ENCODE measurements around the gene COG3.

Gene COG3

DNA sequence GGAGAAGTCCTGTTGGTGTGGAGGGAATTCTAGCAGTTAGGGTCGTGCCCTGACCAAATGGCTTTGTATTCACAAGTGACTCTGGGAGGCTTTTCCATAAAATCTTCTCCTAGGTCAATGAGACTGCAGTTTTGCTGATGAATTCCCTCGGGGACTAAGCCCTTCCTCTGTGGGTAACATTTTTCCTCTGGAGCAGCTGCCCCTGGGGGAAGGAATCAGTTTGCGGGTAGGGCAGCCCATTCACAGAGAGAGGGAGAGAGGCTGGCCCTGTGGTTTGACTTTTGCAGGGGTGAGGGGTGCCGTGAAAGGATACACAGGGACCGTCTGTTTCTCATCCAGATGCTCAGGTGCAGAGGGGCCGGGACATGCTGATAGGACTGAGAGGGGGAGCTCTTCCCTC is 83.5 kb downstream of the COG3 start:
- DNase-seq: no peak
- no peak overlapping the region for H3K4me3 ChIP-seq (ENCODE audit: control insufficient read depth in 1 of 7, extremely low read depth in 1 of 7, insufficient read depth in 4 of 7, low read depth in 2 of 7, low read length in 6 of 7)
- no peaks in the 10 kb centered on the region for H3K36me3 ChIP-seq (ENCODE audit: control insufficient read depth in 4 of 4, insufficient read depth in 4 of 4, low read length in 3 of 4)
- ChIA-PET CTCF (no interaction called here), POLR2A (no interaction called here)
- H3K27ac ChIP-seq (ENCODE audit: insufficient read depth in 1 of 2, low read depth in 1 of 2, low read length in 2 of 2, poor library complexity in 1 of 2, severe bottlenecking in 2 of 2): no peak overlapping the region
- 85% methylated on average over 5 of the region's 6 CpGs for WGBS (ENCODE audit: insufficient coverage)
- peaks cover 0 to 3% (median 0%) of the 10 kb centered on the region in 5 experiments for H3K27me3 ChIP-seq (replicated peaks in 2 of 5; ENCODE audit: control insufficient read depth in 4 of 5, insufficient read depth in 5 of 5, low read length in 4 of 5)
- H3K9me3 ChIP-seq (ENCODE audit: control extremely low read depth in 1 of 5, control insufficient read depth in 4 of 5, insufficient read depth in 2 of 5, low read depth in 1 of 5, low read length in 4 of 5): no peaks in the 10 kb centered on the region
- H3K4me1 ChIP-seq (ENCODE audit: control extremely low read depth in 1 of 4, control insufficient read depth in 4 of 4, insufficient read depth in 4 of 4, low read length in 3 of 4): no peaks in the 10 kb centered on the region

DNA sequence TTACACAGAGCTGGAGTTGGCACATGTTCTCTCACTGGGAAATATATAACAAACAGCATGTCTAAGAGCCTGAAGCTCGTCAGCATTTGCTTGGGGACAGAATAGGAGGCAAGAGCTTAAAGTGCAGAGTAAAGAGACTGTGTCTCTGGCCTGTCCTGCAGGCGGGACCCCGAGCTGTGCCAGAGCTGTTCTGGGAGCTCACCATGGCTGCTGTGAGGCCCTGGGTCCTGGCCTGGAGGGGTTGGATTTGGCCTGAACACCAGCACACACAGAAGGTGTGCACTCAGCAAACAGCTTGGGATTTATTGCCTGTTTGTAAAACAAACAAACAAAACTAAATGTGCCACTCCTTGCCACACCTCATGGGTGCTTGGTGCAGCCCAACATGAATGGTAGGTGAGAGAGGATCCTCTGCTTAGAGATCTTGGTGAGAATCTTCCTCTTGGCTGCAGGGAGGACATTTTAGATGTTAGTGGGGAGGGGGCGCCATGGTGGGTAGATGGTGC is 89.9 kb downstream of the COG3 start:
- H3K27me3 ChIP-seq (replicated peaks in 2 of 5; ENCODE audit: control insufficient read depth in 4 of 5, insufficient read depth in 5 of 5, low read length in 4 of 5): peaks cover 0 to 3% (median 0%) of the 10 kb centered on the region in 5 experiments
- H3K9me3 ChIP-seq (ENCODE audit: control extremely low read depth in 1 of 5, control insufficient read depth in 4 of 5, insufficient read depth in 2 of 5, low read depth in 1 of 5, low read length in 4 of 5): peaks cover 0 to 2% (median 0%) of the 10 kb centered on the region in 5 experiments
- WGBS (ENCODE audit: insufficient coverage): 100% methylated on average over 3 of the region's 4 CpGs
- ChIA-PET CTCF (no interaction called here), POLR2A (no interaction called here)
- no peaks in the 10 kb centered on the region for H3K4me1 ChIP-seq (ENCODE audit: control extremely low read depth in 1 of 4, control insufficient read depth in 4 of 4, insufficient read depth in 4 of 4, low read length in 3 of 4)
- H3K4me3 ChIP-seq (ENCODE audit: control insufficient read depth in 1 of 7, extremely low read depth in 1 of 7, insufficient read depth in 4 of 7, low read depth in 2 of 7, low read length in 6 of 7): no peak overlapping the region
- H3K27ac ChIP-seq (ENCODE audit: insufficient read depth in 1 of 2, low read depth in 1 of 2, low read length in 2 of 2, poor library complexity in 1 of 2, severe bottlenecking in 2 of 2): no peak overlapping the region
- no peaks in the 10 kb centered on the region for H3K36me3 ChIP-seq (ENCODE audit: control insufficient read depth in 4 of 4, insufficient read depth in 4 of 4, low read length in 3 of 4)
- no peak for DNase-seq

DNA sequence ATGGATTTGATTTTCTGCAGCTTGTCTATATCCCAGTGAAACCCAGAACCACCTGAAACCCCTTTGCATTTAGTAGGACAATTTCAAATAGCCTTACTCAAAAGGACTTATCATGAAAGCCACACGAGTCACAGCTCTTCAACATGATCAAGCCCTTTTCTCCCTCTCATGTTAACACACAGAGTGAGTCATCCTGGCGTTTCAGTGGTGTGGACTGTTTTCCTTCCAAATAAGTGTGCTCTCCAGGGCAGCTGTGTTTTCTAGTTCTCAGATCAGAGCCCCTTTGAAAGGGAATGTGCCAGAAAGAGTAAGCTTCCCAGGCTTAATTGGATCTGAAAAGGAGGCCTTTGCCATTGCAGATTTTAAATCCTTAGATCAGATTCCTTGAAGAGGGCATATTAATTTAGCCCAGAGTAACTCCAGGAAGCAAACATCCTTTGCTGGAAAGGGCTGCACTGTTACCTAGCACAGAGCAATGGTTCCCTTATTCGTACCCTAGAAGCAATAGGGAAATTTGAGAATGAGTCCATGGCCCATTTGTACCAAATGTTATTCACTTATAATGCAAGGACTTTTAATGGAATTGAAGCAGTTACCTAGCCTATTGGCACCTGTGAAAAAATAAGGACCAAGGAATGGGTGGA is 99.5 kb downstream of the COG3 start:
- Histone ChIP-seq H3K36me3 (ENCODE audit: control insufficient read depth in 4 of 4, insufficient read depth in 4 of 4, low read length in 3 of 4) (no peaks in the 10 kb centered on the region), H3K27ac (ENCODE audit: insufficient read depth in 1 of 2, low read depth in 1 of 2, low read length in 2 of 2, poor library complexity in 1 of 2, severe bottlenecking in 2 of 2) (no peak overlapping the region), H3K4me3 (ENCODE audit: control insufficient read depth in 1 of 7, extremely low read depth in 1 of 7, insufficient read depth in 4 of 7, low read depth in 2 of 7, low read length in 6 of 7) (no peak overlapping the region), H3K27me3 (replicated peaks in 2 of 5; ENCODE audit: control insufficient read depth in 4 of 5, insufficient read depth in 5 of 5, low read length in 4 of 5) (no peaks in the 10 kb centered on the region), H3K4me1 (ENCODE audit: control extremely low read depth in 1 of 4, control insufficient read depth in 4 of 4, insufficient read depth in 4 of 4, low read length in 3 of 4) (no peaks in the 10 kb centered on the region), H3K9me3 (ENCODE audit: control extremely low read depth in 1 of 5, control insufficient read depth in 4 of 5, insufficient read depth in 2 of 5, low read depth in 1 of 5, low read length in 4 of 5) (peaks cover 0 to 3% (median 0%) of the 10 kb centered on the region in 5 experiments)
- POLR2A ChIA-PET: no interaction called here
- peak in 2 of 3 donors; percentile 10 to 23 for DNase-seq
- CTCF ChIA-PET: no interaction called here
- 81% methylated on average over 2 of the region's 3 CpGs for WGBS (ENCODE audit: insufficient coverage)

DNA sequence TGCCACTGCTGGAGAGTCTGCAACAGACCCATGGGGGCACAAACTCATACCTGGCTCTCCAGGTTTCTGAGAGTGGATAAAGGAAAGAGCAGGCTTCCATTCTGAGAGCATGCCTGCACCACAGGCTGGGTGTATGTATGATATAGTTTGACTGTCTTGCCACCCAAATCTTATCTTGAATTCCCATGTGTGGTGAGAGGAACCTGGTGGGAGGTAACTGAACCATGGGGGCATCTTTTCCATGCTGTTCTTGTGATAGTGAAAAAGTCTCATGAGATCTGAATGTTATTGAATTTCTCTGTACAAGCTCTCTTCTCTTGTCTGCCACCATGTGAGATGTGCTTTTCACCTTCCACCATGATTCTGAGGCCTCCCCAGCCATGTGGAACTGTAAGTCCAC is 100.6 kb downstream of the COG3 start:
- CTCF ChIA-PET: no interaction called here
- H3K4me1 ChIP-seq (ENCODE audit: control extremely low read depth in 1 of 4, control insufficient read depth in 4 of 4, insufficient read depth in 4 of 4, low read length in 3 of 4): no peaks in the 10 kb centered on the region
- peaks cover 0 to 3% (median 0%) of the 10 kb centered on the region in 5 experiments for H3K9me3 ChIP-seq (ENCODE audit: control extremely low read depth in 1 of 5, control insufficient read depth in 4 of 5, insufficient read depth in 2 of 5, low read depth in 1 of 5, low read length in 4 of 5)
- DNase-seq: peak in 1 of 3 donors; percentile 7
- H3K27me3 ChIP-seq (replicated peaks in 2 of 5; ENCODE audit: control insufficient read depth in 4 of 5, insufficient read depth in 5 of 5, low read length in 4 of 5): no peaks in the 10 kb centered on the region
- no peak overlapping the region for H3K4me3 ChIP-seq (ENCODE audit: control insufficient read depth in 1 of 7, extremely low read depth in 1 of 7, insufficient read depth in 4 of 7, low read depth in 2 of 7, low read length in 6 of 7)
- H3K27ac ChIP-seq (ENCODE audit: insufficient read depth in 1 of 2, low read depth in 1 of 2, low read length in 2 of 2, poor library complexity in 1 of 2, severe bottlenecking in 2 of 2): no peak overlapping the region
- no peaks in the 10 kb centered on the region for H3K36me3 ChIP-seq (ENCODE audit: control insufficient read depth in 4 of 4, insufficient read depth in 4 of 4, low read length in 3 of 4)
- POLR2A ChIA-PET: no interaction called here

DNA sequence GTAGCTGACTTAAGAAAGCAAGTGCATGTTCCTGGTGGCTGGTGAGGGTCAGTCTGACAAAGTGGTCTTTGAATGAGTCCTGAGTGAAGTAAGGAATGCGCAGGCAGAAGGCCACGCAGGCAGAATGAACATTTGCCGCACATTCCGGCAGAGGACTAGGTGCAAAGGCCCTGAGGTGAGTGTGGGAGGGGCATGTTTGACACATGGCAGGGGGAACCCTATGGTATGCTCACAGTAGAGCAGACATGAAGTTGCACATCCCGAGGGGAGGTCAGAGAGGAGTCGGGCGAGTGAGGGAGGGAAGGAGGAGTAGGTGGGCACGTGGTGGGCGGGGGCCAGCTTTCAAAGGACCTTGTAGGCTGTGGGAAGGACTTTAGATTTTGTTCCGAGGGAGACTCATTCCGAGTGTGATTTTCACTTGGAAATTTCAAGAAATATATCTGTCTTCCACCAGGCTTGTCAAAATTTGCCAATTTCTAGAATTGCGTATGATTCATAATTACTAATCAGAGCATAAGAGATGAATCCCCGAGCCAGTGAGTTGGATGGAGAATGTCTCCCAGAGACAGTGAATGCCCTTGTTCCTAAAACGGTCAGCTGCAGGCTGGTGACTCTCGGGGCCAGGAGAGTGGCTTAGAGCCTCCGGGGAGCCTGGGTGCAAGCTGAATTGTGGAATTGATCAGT is 110.5 kb downstream of the COG3 start:
- peaks cover 0 to 2% (median 0%) of the 10 kb centered on the region in 5 experiments for H3K27me3 ChIP-seq (replicated peaks in 2 of 5; ENCODE audit: control insufficient read depth in 4 of 5, insufficient read depth in 5 of 5, low read length in 4 of 5)
- peaks cover 0 to 3% (median 0%) of the 10 kb centered on the region in 5 experiments for H3K9me3 ChIP-seq (ENCODE audit: control extremely low read depth in 1 of 5, control insufficient read depth in 4 of 5, insufficient read depth in 2 of 5, low read depth in 1 of 5, low read length in 4 of 5)
- no peak overlapping the region for H3K4me3 ChIP-seq (ENCODE audit: control insufficient read depth in 1 of 7, extremely low read depth in 1 of 7, insufficient read depth in 4 of 7, low read depth in 2 of 7, low read length in 6 of 7)
- H3K27ac ChIP-seq (ENCODE audit: insufficient read depth in 1 of 2, low read depth in 1 of 2, low read length in 2 of 2, poor library complexity in 1 of 2, severe bottlenecking in 2 of 2): no peak overlapping the region
- no peaks in the 10 kb centered on the region for H3K36me3 ChIP-seq (ENCODE audit: control insufficient read depth in 4 of 4, insufficient read depth in 4 of 4, low read length in 3 of 4)
- H3K4me1 ChIP-seq (ENCODE audit: control extremely low read depth in 1 of 4, control insufficient read depth in 4 of 4, insufficient read depth in 4 of 4, low read length in 3 of 4): no peaks in the 10 kb centered on the region
- ChIA-PET POLR2A (no interaction called here), CTCF (no interaction called here)
- no peak for DNase-seq
- 97% methylated on average over 15 of the region's 16 CpGs for WGBS (ENCODE audit: insufficient coverage)

DNA sequence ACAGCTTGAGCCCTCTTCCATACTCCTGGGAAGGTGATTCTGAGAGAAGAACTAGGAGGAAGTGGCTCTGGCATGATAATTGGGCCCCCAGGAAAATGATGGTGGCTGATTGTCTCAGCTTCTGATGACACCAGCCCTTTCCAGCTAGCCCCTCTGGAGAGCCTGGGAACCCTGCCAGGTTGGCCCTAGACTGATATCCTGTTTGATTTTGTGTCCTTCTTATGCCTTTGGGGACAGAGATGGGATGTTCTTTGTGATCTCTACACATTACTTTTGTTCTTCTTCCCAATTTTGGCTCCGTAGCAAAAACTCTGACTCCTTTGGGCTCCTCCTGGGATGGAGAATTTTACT is 111.1 kb downstream of the COG3 start:
- H3K4me1 ChIP-seq (ENCODE audit: control extremely low read depth in 1 of 4, control insufficient read depth in 4 of 4, insufficient read depth in 4 of 4, low read length in 3 of 4): no peaks in the 10 kb centered on the region
- H3K36me3 ChIP-seq (ENCODE audit: control insufficient read depth in 4 of 4, insufficient read depth in 4 of 4, low read length in 3 of 4): no peaks in the 10 kb centered on the region
- H3K27ac ChIP-seq (ENCODE audit: insufficient read depth in 1 of 2, low read depth in 1 of 2, low read length in 2 of 2, poor library complexity in 1 of 2, severe bottlenecking in 2 of 2): no peak overlapping the region
- no peak for DNase-seq
- peaks cover 0 to 2% (median 0%) of the 10 kb centered on the region in 5 experiments for H3K27me3 ChIP-seq (replicated peaks in 2 of 5; ENCODE audit: control insufficient read depth in 4 of 5, insufficient read depth in 5 of 5, low read length in 4 of 5)
- WGBS (ENCODE audit: insufficient coverage): 100% methylated on average over 1 of the region's 1 CpG
- H3K4me3 ChIP-seq (ENCODE audit: control insufficient read depth in 1 of 7, extremely low read depth in 1 of 7, insufficient read depth in 4 of 7, low read depth in 2 of 7, low read length in 6 of 7): no peak overlapping the region
- CTCF ChIA-PET: no interaction called here
- H3K9me3 ChIP-seq (ENCODE audit: control extremely low read depth in 1 of 5, control insufficient read depth in 4 of 5, insufficient read depth in 2 of 5, low read depth in 1 of 5, low read length in 4 of 5): peaks cover 0 to under 1% (median 0%) of the 10 kb centered on the region in 5 experiments
- POLR2A ChIA-PET: no interaction called here

DNA sequence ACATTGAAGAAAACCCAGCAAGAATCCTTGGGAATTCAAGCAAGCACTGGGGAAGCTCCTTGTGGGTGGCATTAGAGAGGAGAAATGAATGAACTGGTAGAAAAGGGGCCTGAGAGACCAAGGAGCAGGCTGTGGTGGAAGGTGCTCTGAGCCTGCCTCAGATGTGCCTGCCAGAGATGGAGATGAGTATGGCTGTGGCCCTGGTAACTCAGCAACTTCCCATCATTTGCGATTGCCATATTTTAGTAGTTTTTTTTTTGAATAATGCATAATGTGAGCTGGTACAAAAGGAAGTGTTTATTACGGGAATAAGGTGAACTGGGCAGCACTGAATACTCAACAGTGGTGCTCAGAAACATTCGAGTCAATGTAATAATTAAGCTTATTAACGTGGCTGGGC is 111.7 kb downstream of the COG3 start:
- Histone ChIP-seq H3K27ac (ENCODE audit: insufficient read depth in 1 of 2, low read depth in 1 of 2, low read length in 2 of 2, poor library complexity in 1 of 2, severe bottlenecking in 2 of 2) (no peak overlapping the region), H3K27me3 (replicated peaks in 2 of 5; ENCODE audit: control insufficient read depth in 4 of 5, insufficient read depth in 5 of 5, low read length in 4 of 5) (peaks cover 0 to 2% (median 0%) of the 10 kb centered on the region in 5 experiments)
- WGBS (ENCODE audit: insufficient coverage): 93% methylated on average over 4 of the region's 4 CpGs

More for the DNA sequence above, 111.7 kb downstream of the COG3 start:
- Histone ChIP-seq H3K4me1 (ENCODE audit: control extremely low read depth in 1 of 4, control insufficient read depth in 4 of 4, insufficient read depth in 4 of 4, low read length in 3 of 4) (no peaks in the 10 kb centered on the region), H3K4me3 (ENCODE audit: control insufficient read depth in 1 of 7, extremely low read depth in 1 of 7, insufficient read depth in 4 of 7, low read depth in 2 of 7, low read length in 6 of 7) (no peak overlapping the region), H3K9me3 (ENCODE audit: control extremely low read depth in 1 of 5, control insufficient read depth in 4 of 5, insufficient read depth in 2 of 5, low read depth in 1 of 5, low read length in 4 of 5) (no peaks in the 10 kb centered on the region), H3K36me3 (ENCODE audit: control insufficient read depth in 4 of 4, insufficient read depth in 4 of 4, low read length in 3 of 4) (no peaks in the 10 kb centered on the region)
- DNase-seq: no peak
- ChIA-PET CTCF (no interaction called here), POLR2A (no interaction called here)
